Lung (tissue), 12 donors: ENCODE measurements around the gene ALOX12B. TPM values are rescaled to one million over a fixed set of nuclear protein-coding genes. Genes with fewer than 3 reads are reported as not detected.

Experiments used
- ATAC-seq: fragments of 200-7000 bp; cut with Tn5 transposase; one replicate; pipeline ENCODE4 v1.9.1; 2020; ENCODE audit warnings: moderate number of reproducible peaks; ENCODE audit not compliant: insufficient read depth, low FRiP score
- DNase-seq, 3 donors: peaks; one replicate each; pipeline ENCODE4 v3.0.0-alpha.2; 2013 to 2017
- H3K27ac ChIP-seq, 2 donors: one replicate each; pipeline ENCODE4 v1.5.1; 2013; ENCODE audit warnings: mild to moderate bottlenecking in 2 of 2, moderate library complexity in 2 of 2, control low read depth in 1 of 2, inconsistent platforms in 1 of 2, low read depth in 1 of 2, low read length in 1 of 2
- H3K27me3 ChIP-seq, 3 donors: one replicate each; pipeline ENCODE4 v1.5.1; 2013; ENCODE audit warnings: low read length in 2 of 3; ENCODE audit not compliant: control insufficient read depth in 3 of 3, insufficient read depth in 3 of 3
- H3K36me3 ChIP-seq, 4 donors: one replicate each; pipeline ENCODE4 v1.5.1; 2013; ENCODE audit warnings: low read length in 4 of 4, mild to moderate bottlenecking in 1 of 4, moderate library complexity in 1 of 4; ENCODE audit not compliant: control insufficient read depth in 4 of 4, insufficient read depth in 4 of 4
- H3K4me1 ChIP-seq, 5 donors: one replicate each; pipeline ENCODE4 v1.5.1; 2013; ENCODE audit warnings: low read length in 5 of 5, mild to moderate bottlenecking in 2 of 5, moderate library complexity in 1 of 5; ENCODE audit not compliant: control insufficient read depth in 5 of 5, insufficient read depth in 5 of 5
- H3K4me3 ChIP-seq: one replicate; pipeline ENCODE4 v1.5.1; 2013; ENCODE audit warnings: mild to moderate bottlenecking, control low read depth, moderate library complexity
- H3K9ac ChIP-seq, 2 donors: one replicate each; pipeline ENCODE4 v1.5.1; 2013; ENCODE audit warnings: low read length in 2 of 2, control low read depth in 1 of 2; ENCODE audit not compliant: insufficient read depth in 1 of 2
- H3K9me3 ChIP-seq, 4 donors: one replicate each; pipeline ENCODE4 v1.5.1; 2013; ENCODE audit warnings: low read length in 3 of 4, mild to moderate bottlenecking in 1 of 4, moderate library complexity in 1 of 4; ENCODE audit not compliant: control insufficient read depth in 4 of 4, insufficient read depth in 3 of 4
- WGBS, 2 donors: extraction: QIAGEN DNeasy Blood & Tissue Kit; methylation state at CpG; one replicate each; pipeline ENCODE4 v1.1.7; 2013; 5-methylcytosine and 5-hydroxymethylcytosine counted together
- polyA plus RNA-seq, 2 donors: library from polyadenylated mRNA; stranded (reverse); fragments of 200-250 nt; gene quantifications; one replicate each; pipeline ENCODE4 v1.2.1, GENCODE V29; 2013
- total RNA-seq, 2 donors: library from RNA; depleted of rRNA in 1 of 2; stranded (reverse); fragments of >200 nt in 1 of 2; gene quantifications; one replicate each; pipeline ENCODE4 v1.2.1, GENCODE V29; 2014 to 2021
- TF ChIP-seq, protein P1 (sequence below): IDR thresholded peaks from 2 replicates; pipeline ENCODE4 v1.5.1; 2012; ENCODE audit warnings: mild to moderate bottlenecking; ENCODE audit errors: control extremely low read depth, extremely low read depth
- donor health status: control.
- donor health status: control.
- donor health status: Bipolar disorder and iron deficiency.
- donor health status: healthy.
- donor health status: DM: yes; HTN: yes; CAD: no.

The ALOX12B gene
- total and polyA plus RNA-seq, 4 donors: 0.06 to 0.48 (median 0.46) TPM; not detected in 1

DNA sequence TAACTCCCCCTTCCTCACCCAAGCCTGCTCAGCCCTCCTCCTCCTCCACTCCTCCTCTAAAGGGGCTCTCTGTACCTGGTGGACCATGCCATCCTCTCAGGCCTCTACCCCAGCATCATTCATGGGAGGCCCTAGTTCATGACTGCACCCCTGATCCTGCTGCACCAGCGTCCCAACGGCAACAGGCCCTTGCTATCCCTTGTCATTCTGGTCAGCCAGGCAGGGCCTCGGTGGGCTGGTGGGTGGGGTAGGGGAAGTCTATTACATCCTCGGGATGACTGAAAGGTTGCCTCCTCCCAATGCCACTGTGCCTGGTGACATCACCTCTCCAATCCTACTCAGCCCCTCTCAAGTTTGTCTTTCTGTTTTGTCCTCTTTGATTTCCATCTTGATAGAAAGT lies 19.7 kb downstream of the ALOX12B start:
- no peaks in the 10 kb centered on the region for H3K9me3 ChIP-seq
- TF ChIP-seq, protein P1, sequence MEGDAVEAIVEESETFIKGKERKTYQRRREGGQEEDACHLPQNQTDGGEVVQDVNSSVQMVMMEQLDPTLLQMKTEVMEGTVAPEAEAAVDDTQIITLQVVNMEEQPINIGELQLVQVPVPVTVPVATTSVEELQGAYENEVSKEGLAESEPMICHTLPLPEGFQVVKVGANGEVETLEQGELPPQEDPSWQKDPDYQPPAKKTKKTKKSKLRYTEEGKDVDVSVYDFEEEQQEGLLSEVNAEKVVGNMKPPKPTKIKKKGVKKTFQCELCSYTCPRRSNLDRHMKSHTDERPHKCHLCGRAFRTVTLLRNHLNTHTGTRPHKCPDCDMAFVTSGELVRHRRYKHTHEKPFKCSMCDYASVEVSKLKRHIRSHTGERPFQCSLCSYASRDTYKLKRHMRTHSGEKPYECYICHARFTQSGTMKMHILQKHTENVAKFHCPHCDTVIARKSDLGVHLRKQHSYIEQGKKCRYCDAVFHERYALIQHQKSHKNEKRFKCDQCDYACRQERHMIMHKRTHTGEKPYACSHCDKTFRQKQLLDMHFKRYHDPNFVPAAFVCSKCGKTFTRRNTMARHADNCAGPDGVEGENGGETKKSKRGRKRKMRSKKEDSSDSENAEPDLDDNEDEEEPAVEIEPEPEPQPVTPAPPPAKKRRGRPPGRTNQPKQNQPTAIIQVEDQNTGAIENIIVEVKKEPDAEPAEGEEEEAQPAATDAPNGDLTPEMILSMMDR: no peak
- DNase-seq: no peak
- H3K27ac ChIP-seq: no peak overlapping the region
- H3K36me3 ChIP-seq: no peaks in the 10 kb centered on the region
- H3K4me1 ChIP-seq: peaks cover 0 to 13% (median 2%) of the 10 kb centered on the region in 5 donors
- WGBS, 2 donors: 57 to 62% methylated on average over 4 of the region's 4 CpGs
- peaks cover 0 to 46% (median 42%) of the 10 kb centered on the region in 3 donors for H3K27me3 ChIP-seq
- no peak for ATAC-seq
- no peak overlapping the region for H3K4me3 ChIP-seq
- no peak overlapping the region for H3K9ac ChIP-seq

DNA sequence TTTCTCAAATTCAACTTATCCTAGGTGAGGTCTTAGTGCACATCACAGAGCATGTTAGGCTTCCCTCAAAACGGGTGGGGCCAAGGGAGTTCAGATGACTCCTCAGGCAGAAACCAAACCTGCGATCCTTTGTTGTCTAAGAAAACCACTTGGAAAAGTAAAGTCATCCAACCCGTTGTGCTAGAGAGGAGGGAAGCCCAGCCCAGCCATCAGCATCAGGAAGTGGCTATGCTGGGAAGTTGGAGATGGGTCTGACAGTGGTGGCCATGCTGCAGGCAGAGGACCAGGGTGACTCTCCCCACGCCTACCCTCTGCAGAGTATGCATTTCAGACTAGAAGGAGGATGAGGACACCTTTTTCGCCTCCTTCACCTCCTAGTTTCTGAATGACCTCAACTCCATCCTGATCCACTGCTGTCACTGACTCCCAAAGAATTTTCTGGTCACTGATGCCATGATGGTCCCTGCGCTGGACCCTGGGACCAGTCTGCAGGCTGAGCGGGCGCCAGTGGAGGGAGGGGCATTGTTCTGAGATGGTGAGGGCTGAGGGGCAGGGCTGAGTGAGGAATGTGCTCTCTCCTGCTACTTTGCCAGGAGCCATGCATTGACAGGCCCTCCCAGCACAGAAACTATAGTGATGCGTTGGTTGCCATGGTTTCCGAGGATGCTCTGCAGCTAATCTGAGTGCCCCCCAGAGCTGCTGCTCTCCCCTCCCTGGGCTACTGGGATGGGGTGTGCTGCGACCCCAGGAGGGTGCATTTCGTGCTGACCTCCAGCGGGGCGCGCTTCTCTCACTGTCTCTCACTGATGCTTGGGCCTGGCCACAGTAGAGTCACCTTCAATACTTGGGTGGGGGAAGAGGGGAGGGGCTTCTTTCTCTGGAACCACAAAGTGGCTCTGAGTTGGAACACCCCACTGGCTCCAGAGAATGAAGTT lies 20.4 kb downstream of the ALOX12B start:
- WGBS, 2 donors: 72 to 83% methylated on average over 15 of the region's 15 CpGs
- DNase-seq: no peak

DNA sequence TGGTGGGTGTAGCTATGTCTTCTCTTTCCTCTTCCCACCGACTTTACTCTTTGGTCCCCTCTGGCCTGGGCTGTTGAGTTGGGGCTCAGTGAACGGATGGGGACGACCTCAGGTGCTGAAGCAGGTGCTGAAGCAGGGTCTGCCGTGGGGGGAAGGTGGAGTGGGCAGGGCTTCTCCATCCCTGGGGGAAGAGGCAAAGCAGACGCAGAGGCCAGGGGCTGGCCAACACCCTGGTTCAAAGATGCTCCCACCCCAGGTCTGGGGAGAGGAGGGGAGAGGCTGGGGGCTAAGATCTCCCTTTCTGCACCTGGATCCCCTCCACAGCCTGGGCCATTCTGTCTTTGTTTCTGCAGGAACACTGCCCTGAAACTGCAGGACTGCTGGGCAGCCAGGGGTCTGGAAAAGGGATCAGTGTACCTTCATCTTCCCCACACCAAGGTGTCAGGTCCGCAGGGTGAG lies 22.9 kb downstream of the ALOX12B start:
- 47 to 64% methylated on average over 6 of the region's 6 CpGs for WGBS, 2 donors
- Histone ChIP-seq H3K27me3 (peaks cover 0 to 50% (median 47%) of the 10 kb centered on the region in 3 donors), H3K27ac (no peak overlapping the region), H3K9me3 (no peaks in the 10 kb centered on the region), H3K9ac (no peak overlapping the region), H3K36me3 (no peaks in the 10 kb centered on the region), H3K4me1 (peaks cover 0 to 9% (median 4%) of the 10 kb centered on the region in 5 donors), H3K4me3 (no peak overlapping the region)
- DNase-seq (no peak), ATAC-seq (no peak)
- TF ChIP-seq, protein P1: no peak

More for the DNA sequence above, 20.4 kb downstream of the ALOX12B start:
- no peak overlapping the region for H3K9ac ChIP-seq
- no peak overlapping the region for H3K27ac ChIP-seq
- H3K4me3 ChIP-seq: no peak overlapping the region
- H3K27me3 ChIP-seq: peaks cover 0 to 46% (median 44%) of the 10 kb centered on the region in 3 donors
- no peak for ATAC-seq
- H3K9me3 ChIP-seq: no peaks in the 10 kb centered on the region
- peaks cover 0 to 10% (median 4%) of the 10 kb centered on the region in 5 donors for H3K4me1 ChIP-seq
- TF ChIP-seq, protein P1: no peak
- H3K36me3 ChIP-seq: no peaks in the 10 kb centered on the region
